ENCODE results near the gene APOF.
"Not testable (repeated sequence)": the region's sequence is repeated elsewhere in the genome, so short reads cannot be mapped to it uniquely, and the experiment has no call there.

APOF gene, protein sequence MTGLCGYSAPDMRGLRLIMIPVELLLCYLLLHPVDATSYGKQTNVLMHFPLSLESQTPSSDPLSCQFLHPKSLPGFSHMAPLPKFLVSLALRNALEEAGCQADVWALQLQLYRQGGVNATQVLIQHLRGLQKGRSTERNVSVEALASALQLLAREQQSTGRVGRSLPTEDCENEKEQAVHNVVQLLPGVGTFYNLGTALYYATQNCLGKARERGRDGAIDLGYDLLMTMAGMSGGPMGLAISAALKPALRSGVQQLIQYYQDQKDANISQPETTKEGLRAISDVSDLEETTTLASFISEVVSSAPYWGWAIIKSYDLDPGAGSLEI

DNA sequence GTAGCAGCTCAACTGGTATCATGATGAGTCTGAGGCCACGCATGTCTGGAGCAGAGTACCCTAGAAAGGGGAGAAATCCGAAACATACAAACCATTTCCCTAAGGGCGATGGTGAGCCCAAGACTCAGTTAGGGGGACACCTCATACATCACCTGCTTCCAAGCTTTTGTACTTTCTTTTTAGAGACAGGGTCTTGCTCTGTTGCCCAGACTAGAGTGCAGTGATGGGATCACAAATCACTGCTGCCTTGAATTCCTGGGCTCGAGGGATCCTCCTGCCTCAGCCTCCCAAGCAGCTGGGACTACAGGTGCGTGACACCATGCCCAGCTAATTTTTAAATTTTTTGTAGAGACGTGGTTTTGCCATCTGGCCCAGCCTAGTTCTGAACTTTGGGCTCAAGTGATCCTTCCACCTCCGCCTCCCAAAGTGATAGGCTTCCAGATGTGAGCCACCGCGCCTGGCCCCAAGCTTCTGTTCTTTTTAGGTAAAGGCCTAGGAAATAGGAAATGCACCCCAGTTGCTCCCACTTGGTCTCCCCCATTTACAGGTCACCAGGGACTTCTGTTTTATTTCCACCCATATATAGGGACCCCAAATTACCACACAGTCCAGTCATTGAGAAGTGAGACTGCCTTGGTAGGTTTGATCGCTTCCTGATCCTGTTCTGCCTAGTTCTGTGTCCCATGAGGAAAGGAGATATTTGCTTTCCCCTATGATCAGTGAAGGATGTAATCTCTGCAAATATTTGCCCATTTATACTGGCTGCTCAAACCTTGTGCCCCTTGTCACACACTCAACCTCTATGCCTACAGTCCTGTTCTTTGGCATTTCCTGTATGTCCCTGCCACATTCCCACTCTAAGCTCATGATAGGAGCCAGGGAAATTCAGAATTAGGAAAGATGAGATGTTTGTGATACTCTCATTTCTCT is at the start of gene APOF:
APOF (minus strand) TSS at position 728 of the 930 bp plus-strand sequence; CDS start at position 616, 112 bp downstream.
- Histone ChIP-seq H3K27me3 (ENCODE audit: control insufficient read depth in 1 of 2, insufficient read depth in 2 of 2, low read length in 2 of 2) (no peaks in the 10 kb centered on the region), H3K4me3 (ENCODE audit: low read depth in 1 of 2, low read length in 2 of 2) (no peak within 1 kb of the TSS), H3K9me3 (ENCODE audit: control insufficient read depth in 1 of 2, low read length in 2 of 2) (no peaks in the 10 kb centered on the region), H3K36me3 (ENCODE audit: control insufficient read depth in 1 of 2, insufficient read depth in 2 of 2, low read length in 2 of 2) (no peaks in the 10 kb centered on the region), H3K9ac (ENCODE audit: low read depth in 1 of 2, low read length in 2 of 2) (no peak within 1 kb of the TSS), H3K27ac (ENCODE audit: low read depth, low read length) (no peak within 1 kb of the TSS), H3K4me1 (ENCODE audit: control insufficient read depth in 1 of 2, insufficient read depth in 2 of 2, low read length in 2 of 2) (peaks cover 16 to 22% of the 10 kb centered on the region in 2 donors)

DNA sequence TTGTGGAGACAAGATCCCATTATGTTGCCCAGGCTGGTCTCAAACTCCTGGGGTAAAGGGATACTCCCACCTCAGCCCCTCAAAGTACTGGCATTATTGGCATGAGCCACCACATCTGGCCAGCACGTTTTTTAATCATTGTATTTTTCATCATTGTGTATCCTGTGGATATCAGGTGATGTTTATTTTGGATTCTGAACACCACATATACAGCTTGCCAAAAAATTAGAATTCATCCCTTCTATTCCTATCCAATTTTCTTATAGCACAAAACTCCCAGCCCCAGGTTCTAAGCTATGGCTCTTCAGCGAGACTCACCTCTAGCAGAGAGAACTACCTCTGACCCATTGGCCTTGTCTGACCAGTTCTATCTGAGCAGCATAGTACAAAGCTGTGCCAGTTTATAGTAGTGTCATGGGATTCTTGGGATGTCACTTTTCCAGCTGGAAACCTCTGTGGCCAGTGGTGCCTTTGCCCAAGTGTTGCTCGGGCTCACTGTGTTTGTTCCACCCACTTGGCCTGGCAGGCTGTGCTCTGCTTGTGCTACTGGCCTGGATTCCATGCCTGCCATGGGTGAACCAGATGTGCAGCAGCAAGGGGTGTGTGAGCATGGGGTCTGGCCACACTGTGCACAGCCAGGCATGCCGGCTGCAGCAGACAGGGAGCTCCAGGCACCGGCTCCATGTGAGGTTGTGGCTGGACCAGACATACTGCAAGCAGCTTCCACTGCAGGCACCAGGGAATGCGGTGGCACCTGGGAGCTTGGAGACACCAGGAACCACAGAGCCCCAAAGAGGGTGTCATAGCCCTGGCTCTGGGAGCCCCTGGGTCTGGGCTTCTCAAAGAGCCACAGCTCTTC is 49.4 kb upstream of the APOF start:
- Histone ChIP-seq H3K9ac (ENCODE audit: low read depth in 1 of 2, low read length in 2 of 2) (no peak overlapping the region), H3K27me3 (ENCODE audit: control insufficient read depth in 1 of 2, insufficient read depth in 2 of 2, low read length in 2 of 2) (no peaks in the 10 kb centered on the region), H3K36me3 (ENCODE audit: control insufficient read depth in 1 of 2, insufficient read depth in 2 of 2, low read length in 2 of 2) (peaks cover 0 to 9% of the 10 kb centered on the region in 2 donors), H3K4me3 (ENCODE audit: low read depth in 1 of 2, low read length in 2 of 2) (no peak overlapping the region), H3K4me1 (ENCODE audit: control insufficient read depth in 1 of 2, insufficient read depth in 2 of 2, low read length in 2 of 2) (no peaks in the 10 kb centered on the region), H3K9me3 (ENCODE audit: control insufficient read depth in 1 of 2, low read length in 2 of 2) (no peaks in the 10 kb centered on the region), H3K27ac (ENCODE audit: low read depth, low read length) (no peak overlapping the region)

DNA sequence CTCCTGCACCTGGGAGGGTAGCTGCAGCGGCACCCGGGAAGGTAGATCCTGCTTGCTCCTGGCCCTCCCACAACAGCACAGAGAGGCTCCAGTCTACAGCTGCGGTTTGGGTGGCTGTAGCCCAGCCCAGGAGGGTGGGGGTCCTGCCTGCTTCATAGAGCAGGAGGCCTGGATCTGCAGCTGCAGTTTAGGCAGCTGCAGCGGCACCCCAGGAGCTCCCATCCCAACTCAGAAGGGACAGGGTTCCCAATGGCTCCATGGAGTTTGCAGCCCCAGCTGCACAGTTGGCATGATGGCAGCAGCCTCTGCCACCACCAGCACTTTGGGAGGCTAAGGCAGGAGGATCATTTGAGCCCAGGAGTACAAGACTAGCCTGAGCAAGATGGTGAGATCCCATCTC is 48.1 kb upstream of the APOF start:
- H3K4me1 ChIP-seq (ENCODE audit: control insufficient read depth in 1 of 2, insufficient read depth in 2 of 2, low read length in 2 of 2): no peaks in the 10 kb centered on the region
- no peaks in the 10 kb centered on the region for H3K36me3 ChIP-seq (ENCODE audit: control insufficient read depth in 1 of 2, insufficient read depth in 2 of 2, low read length in 2 of 2)
- no peaks in the 10 kb centered on the region for H3K9me3 ChIP-seq (ENCODE audit: control insufficient read depth in 1 of 2, low read length in 2 of 2)
- no peak overlapping the region for H3K9ac ChIP-seq (ENCODE audit: low read depth in 1 of 2, low read length in 2 of 2)
- no peak overlapping the region for H3K27ac ChIP-seq (ENCODE audit: low read depth, low read length)
- no peak overlapping the region for H3K4me3 ChIP-seq (ENCODE audit: low read depth in 1 of 2, low read length in 2 of 2)
- H3K27me3 ChIP-seq (ENCODE audit: control insufficient read depth in 1 of 2, insufficient read depth in 2 of 2, low read length in 2 of 2): no peaks in the 10 kb centered on the region

DNA sequence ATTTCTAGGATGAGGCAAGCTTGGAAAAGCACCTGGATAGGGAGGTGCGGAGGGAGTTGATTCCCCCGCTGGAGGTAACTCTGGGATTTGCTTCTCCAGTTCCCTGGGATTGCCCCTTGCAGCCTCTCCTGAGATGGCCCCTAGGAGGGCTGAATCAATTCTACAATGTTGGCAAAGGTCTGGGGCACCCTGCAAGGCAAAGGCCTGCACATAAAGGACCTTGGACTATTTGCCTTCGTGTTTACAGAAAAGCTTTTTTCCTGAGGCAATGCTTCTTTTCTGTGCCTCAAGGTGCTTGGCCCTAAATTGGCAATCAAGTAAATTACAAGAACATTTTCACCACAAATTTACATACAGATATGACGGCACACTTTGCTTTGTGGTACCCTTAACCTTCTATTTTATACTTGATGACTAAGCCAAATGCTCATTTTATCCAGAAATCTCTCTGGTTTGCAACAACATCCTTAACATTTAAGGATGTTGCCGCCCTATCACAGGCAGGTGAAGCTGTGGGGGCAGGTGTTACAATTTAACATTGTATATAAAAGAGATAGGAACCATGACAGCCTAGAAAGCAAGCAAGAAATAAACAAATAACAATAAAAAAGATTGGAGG is 46.3 kb upstream of the APOF start:
- no peak overlapping the region for H3K4me3 ChIP-seq (ENCODE audit: low read depth in 1 of 2, low read length in 2 of 2)
- no peak overlapping the region for H3K9ac ChIP-seq (ENCODE audit: low read depth in 1 of 2, low read length in 2 of 2)
- H3K27me3 ChIP-seq (ENCODE audit: control insufficient read depth in 1 of 2, insufficient read depth in 2 of 2, low read length in 2 of 2): no peaks in the 10 kb centered on the region
- no peaks in the 10 kb centered on the region for H3K4me1 ChIP-seq (ENCODE audit: control insufficient read depth in 1 of 2, insufficient read depth in 2 of 2, low read length in 2 of 2)
- H3K27ac ChIP-seq (ENCODE audit: low read depth, low read length): no peak overlapping the region
- H3K36me3 ChIP-seq (ENCODE audit: control insufficient read depth in 1 of 2, insufficient read depth in 2 of 2, low read length in 2 of 2): no peaks in the 10 kb centered on the region
- H3K9me3 ChIP-seq (ENCODE audit: control insufficient read depth in 1 of 2, low read length in 2 of 2): no peaks in the 10 kb centered on the region

DNA sequence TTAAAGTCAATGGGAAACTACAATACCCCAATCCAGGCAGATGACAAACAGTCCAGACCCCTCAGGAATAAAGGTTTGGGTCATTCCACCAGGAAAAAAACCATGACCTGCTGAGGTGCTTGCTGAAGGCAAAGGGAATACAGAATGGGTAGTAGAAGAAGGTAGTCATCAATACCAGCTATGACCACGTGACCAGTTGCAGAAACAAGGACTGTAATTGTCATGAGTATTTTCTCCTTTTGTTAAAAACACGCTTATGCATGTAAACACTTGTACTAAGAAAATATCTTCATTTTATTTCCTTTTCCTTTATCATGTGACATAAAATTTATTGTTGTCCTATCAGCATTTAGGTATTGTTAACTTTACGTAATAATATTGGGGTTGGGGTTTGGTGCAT is 41.6 kb upstream of the APOF start:
- not testable (repeated sequence) for H3K4me3 ChIP-seq (ENCODE audit: low read depth in 1 of 2, low read length in 2 of 2); H3K9ac ChIP-seq (ENCODE audit: low read depth in 1 of 2, low read length in 2 of 2); H3K4me1 ChIP-seq (ENCODE audit: control insufficient read depth in 1 of 2, insufficient read depth in 2 of 2, low read length in 2 of 2); H3K9me3 ChIP-seq (ENCODE audit: control insufficient read depth in 1 of 2, low read length in 2 of 2); H3K27ac ChIP-seq (ENCODE audit: low read depth, low read length); H3K36me3 ChIP-seq (ENCODE audit: control insufficient read depth in 1 of 2, insufficient read depth in 2 of 2, low read length in 2 of 2); H3K27me3 ChIP-seq (ENCODE audit: control insufficient read depth in 1 of 2, insufficient read depth in 2 of 2, low read length in 2 of 2)

DNA sequence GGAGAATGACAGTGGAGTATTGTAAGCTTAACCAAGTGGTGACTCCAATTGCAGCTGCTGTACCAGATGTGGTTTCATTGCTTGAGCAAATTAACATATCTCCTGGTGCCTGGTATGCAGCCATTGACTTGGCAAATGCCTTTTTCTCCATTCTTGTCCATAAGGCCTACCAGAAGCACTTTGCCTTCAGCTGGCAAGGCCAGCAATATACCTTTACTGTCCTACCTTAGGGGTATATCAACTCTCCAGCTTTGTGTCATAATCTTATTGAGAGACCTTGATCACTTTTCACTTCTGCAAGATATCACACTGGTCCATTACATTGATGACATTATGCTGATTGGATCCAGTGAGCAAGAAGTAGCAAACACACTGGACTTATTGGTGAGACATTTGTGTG is 39.0 kb upstream of the APOF start:
- not testable (repeated sequence) for H3K27me3 ChIP-seq (ENCODE audit: control insufficient read depth in 1 of 2, insufficient read depth in 2 of 2, low read length in 2 of 2); H3K9me3 ChIP-seq (ENCODE audit: control insufficient read depth in 1 of 2, low read length in 2 of 2); H3K4me1 ChIP-seq (ENCODE audit: control insufficient read depth in 1 of 2, insufficient read depth in 2 of 2, low read length in 2 of 2); H3K27ac ChIP-seq (ENCODE audit: low read depth, low read length); H3K9ac ChIP-seq (ENCODE audit: low read depth in 1 of 2, low read length in 2 of 2); H3K4me3 ChIP-seq (ENCODE audit: low read depth in 1 of 2, low read length in 2 of 2); H3K36me3 ChIP-seq (ENCODE audit: control insufficient read depth in 1 of 2, insufficient read depth in 2 of 2, low read length in 2 of 2)

DNA sequence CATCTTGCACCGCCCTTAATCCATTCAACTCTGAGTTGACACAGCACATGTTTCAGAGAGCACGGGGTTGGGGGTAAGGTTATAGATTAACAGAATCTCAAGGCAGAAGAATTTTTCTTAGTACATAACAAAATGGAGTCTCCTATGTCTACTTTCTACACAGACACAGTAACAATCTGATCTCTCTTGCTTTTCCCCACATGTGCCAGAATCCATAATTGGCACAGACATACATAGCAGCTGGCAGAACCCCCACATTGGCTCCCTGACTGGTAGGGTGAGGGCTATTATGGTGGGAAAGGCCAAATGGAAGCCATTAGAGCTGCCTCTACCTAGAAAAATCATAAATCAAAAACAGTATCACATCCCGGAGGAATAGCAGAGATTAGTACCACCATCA is 38.5 kb upstream of the APOF start:
- not testable (repeated sequence) for H3K4me3 ChIP-seq (ENCODE audit: low read depth in 1 of 2, low read length in 2 of 2); H3K9ac ChIP-seq (ENCODE audit: low read depth in 1 of 2, low read length in 2 of 2); H3K36me3 ChIP-seq (ENCODE audit: control insufficient read depth in 1 of 2, insufficient read depth in 2 of 2, low read length in 2 of 2)

DNA sequence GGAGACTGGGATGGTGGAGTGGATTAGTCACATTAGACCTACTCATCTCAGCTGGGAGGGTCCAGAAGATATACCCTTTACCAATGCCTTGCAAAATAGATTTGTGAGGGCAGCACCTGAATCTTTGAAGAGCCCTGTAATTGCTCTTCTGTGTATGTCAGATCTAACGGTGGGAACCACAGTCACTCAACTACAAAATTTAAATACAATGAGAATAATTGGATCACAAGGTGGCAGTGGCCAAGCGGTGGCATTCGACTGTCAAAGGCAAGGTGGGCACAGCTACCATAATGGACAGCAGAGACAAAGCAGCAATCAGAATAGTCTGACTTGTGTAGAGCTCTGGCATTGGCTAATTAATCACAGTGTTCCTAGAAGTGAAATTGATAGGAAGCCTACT is 36.8 kb upstream of the APOF start:
- H3K27me3 ChIP-seq (ENCODE audit: control insufficient read depth in 1 of 2, insufficient read depth in 2 of 2, low read length in 2 of 2); H3K4me3 ChIP-seq (ENCODE audit: low read depth in 1 of 2, low read length in 2 of 2); H3K9me3 ChIP-seq (ENCODE audit: control insufficient read depth in 1 of 2, low read length in 2 of 2); H3K9ac ChIP-seq (ENCODE audit: low read depth in 1 of 2, low read length in 2 of 2); H3K27ac ChIP-seq (ENCODE audit: low read depth, low read length); H3K36me3 ChIP-seq (ENCODE audit: control insufficient read depth in 1 of 2, insufficient read depth in 2 of 2, low read length in 2 of 2); H3K4me1 ChIP-seq (ENCODE audit: control insufficient read depth in 1 of 2, insufficient read depth in 2 of 2, low read length in 2 of 2): not testable (repeated sequence)

More for the DNA sequence above, 38.5 kb upstream of the APOF start:
- not testable (repeated sequence) for H3K27ac ChIP-seq (ENCODE audit: low read depth, low read length); H3K9me3 ChIP-seq (ENCODE audit: control insufficient read depth in 1 of 2, low read length in 2 of 2); H3K4me1 ChIP-seq (ENCODE audit: control insufficient read depth in 1 of 2, insufficient read depth in 2 of 2, low read length in 2 of 2); H3K27me3 ChIP-seq (ENCODE audit: control insufficient read depth in 1 of 2, insufficient read depth in 2 of 2, low read length in 2 of 2)

DNA sequence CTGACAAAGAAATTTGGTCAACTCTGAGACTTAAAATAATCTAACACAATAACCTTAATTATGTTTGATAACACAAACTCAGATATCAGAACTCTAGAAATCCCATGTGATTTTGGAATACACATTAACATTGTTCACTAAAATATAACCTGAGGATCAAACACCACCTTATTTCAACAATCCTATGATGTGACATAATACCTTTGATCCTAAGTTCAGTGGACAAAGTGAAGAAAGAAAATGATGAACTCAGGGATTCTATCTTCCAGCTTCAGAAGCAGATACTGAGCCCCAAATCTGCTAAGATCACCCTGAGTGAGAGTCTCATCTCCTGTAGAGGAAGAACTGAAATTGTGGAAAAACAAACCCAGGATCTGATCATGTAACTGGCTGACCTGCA is 35.7 kb upstream of the APOF start:
- H3K27me3 ChIP-seq (ENCODE audit: control insufficient read depth in 1 of 2, insufficient read depth in 2 of 2, low read length in 2 of 2): no peaks in the 10 kb centered on the region
- no peaks in the 10 kb centered on the region for H3K9me3 ChIP-seq (ENCODE audit: control insufficient read depth in 1 of 2, low read length in 2 of 2)
- no peak overlapping the region for H3K9ac ChIP-seq (ENCODE audit: low read depth in 1 of 2, low read length in 2 of 2)
- no peak overlapping the region for H3K27ac ChIP-seq (ENCODE audit: low read depth, low read length)
- no peaks in the 10 kb centered on the region for H3K4me1 ChIP-seq (ENCODE audit: control insufficient read depth in 1 of 2, insufficient read depth in 2 of 2, low read length in 2 of 2)
- no peaks in the 10 kb centered on the region for H3K36me3 ChIP-seq (ENCODE audit: control insufficient read depth in 1 of 2, insufficient read depth in 2 of 2, low read length in 2 of 2)
- no peak overlapping the region for H3K4me3 ChIP-seq (ENCODE audit: low read depth in 1 of 2, low read length in 2 of 2)

All from duodenal mucosa (tissue), 2 donors.